GM10248 (cell line): ENCODE results near the gene VEPH1.

Experiments used
- CTCF ChIA-PET: fragments of 300-600 bp; sonication (Branson Sonifier 250); formaldehyde crosslinking; extraction: SDS; loops from one replicate; lab custom pipeline; 2021; ENCODE audit warnings: antibody characterized with exemption; lab: Yijun Ruan, JAX
- POLR2A ChIA-PET: fragments of 350-650 bp; sonication (Branson Sonifier 250); formaldehyde crosslinking; extraction: SDS; loops from one replicate; lab custom pipeline; 2020; ENCODE audit warnings: antibody characterized with exemption; lab: Yijun Ruan, JAX
- DNase-seq: peaks from one replicate; pipeline ENCODE4 v3.0.0; 2012; ENCODE audit errors: extremely low spot score
- TF ChIP-seq, protein P1 (sequence below): IDR thresholded peaks from 2 replicates; pipeline ENCODE4 v1.5.1; 2012; ENCODE audit warnings: mild to moderate bottlenecking, low read depth; ENCODE audit errors: extremely low read depth, missing control alignments, control extremely low read depth

VEPH1 gene

GRCh38 chr3:157300094-157300493, 203.1 kb downstream of the VEPH1 start:
- CTCF ChIA-PET: no interaction called here
- no peak for DNase-seq
- TF ChIP-seq, protein P1, sequence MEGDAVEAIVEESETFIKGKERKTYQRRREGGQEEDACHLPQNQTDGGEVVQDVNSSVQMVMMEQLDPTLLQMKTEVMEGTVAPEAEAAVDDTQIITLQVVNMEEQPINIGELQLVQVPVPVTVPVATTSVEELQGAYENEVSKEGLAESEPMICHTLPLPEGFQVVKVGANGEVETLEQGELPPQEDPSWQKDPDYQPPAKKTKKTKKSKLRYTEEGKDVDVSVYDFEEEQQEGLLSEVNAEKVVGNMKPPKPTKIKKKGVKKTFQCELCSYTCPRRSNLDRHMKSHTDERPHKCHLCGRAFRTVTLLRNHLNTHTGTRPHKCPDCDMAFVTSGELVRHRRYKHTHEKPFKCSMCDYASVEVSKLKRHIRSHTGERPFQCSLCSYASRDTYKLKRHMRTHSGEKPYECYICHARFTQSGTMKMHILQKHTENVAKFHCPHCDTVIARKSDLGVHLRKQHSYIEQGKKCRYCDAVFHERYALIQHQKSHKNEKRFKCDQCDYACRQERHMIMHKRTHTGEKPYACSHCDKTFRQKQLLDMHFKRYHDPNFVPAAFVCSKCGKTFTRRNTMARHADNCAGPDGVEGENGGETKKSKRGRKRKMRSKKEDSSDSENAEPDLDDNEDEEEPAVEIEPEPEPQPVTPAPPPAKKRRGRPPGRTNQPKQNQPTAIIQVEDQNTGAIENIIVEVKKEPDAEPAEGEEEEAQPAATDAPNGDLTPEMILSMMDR: no peak
- POLR2A ChIA-PET: no interaction called here

DNA sequence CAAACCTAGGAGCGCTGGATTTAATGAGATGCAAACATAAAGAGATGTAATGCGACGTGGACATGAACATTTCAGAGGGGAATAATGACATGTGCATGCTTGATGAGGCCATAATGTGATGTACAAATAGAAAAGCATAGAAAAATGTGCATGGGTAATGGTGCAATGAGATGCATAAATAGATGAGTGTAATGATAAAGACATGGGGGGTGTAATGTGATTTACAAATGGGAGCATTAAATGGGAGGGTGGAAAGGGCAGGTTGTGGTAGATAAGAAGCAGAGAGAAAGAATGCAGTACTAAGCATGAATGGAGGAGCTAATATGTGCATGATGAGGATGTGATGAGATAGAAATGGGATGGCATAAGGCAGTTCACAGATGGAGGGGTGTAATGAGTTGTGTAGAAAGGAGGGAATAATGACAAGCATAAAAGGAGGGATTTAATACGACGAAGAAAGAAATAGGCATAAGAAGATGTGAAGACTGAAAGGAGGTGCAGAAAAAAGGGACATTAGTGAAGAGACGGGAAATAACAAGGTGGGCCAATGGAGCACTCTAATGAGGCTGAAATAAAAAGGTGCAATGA, 205.8 kb downstream of the VEPH1 start:
- CTCF ChIA-PET: interaction anchor here (1.4 to 1.5 kb wide), 2 partner anchors 11 to 32 kb away, joined by 3 read pairs; no protein-coding TSS in a partner anchor
- no peak for DNase-seq
- POLR2A ChIA-PET: no interaction called here
- TF ChIP-seq, protein P1: no peak

- ChIA-PET POLR2A (no interaction called here), CTCF (interaction anchor here (0.9 to 2.0 kb wide), 5 partner anchors 9 to 1682 kb away, joined by 3 to 11 read pairs (median 4); no protein-coding TSS in a partner anchor)
- TF ChIP-seq, protein P1: no peak
- no peak for DNase-seq
These were observed 208.3 kb downstream of the VEPH1 start for GRCh38 chr3:157294953-157295352.

DNA sequence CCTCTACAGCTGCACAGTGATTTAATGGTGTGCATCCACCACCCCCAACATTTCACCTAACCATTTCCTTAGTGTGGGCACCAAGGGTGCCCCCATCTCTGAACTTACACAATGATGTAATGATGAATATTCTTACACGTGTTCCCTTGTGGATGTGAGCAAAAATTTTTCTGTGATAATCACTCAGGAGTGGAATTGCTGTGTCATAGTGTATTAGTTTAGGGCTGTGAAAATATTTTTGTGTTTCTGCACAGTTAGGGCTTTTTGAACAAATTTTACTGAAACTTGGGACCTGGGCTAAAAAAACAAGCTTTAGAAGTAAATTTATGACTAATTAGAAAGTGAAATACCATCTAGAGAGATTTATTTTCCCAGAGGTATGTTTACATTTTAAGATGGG, 208.7 kb downstream of the VEPH1 start:
- no peak for DNase-seq
- ChIA-PET POLR2A (no interaction called here), CTCF (interaction anchor here (1.8 to 2.0 kb wide), 3 partner anchors 9 to 23 kb away, joined by 4 to 11 read pairs (median 6); no protein-coding TSS in a partner anchor)
- TF ChIP-seq, protein P1: no peak

GRCh38 chr3:157290766-157291165, 212.4 kb downstream of the VEPH1 start:
- no peak for DNase-seq
- ChIA-PET POLR2A (no interaction called here), CTCF (no interaction called here)
- TF ChIP-seq, protein P1: no peak

GRCh38 chr3:157285966-157286365, 217.2 kb downstream of the VEPH1 start:
- DNase-seq: no peak
- ChIA-PET CTCF (interaction anchor here (1.5 to 2.6 kb wide), 2 partner anchors 10 to 12 kb away, joined by 3 to 11 read pairs; no protein-coding TSS in a partner anchor), POLR2A (no interaction called here)
- TF ChIP-seq, protein P1: no peak
